ENCODE data around the gene PPP1R3E. TPM values are rescaled to one million over a fixed set of nuclear protein-coding genes. Genes with fewer than 3 reads are reported as not detected.

PPP1R3E gene
- total and polyA plus RNA-seq, 7 experiments from 2014 or later: 1.6 to 138 (median 47.8) TPM

GRCh38 chr14:23319746-23320583 lies 17.3 kb upstream of the PPP1R3E start:
- ATAC-seq: no peak
- DNase-seq: no peak
- intact Hi-C loops (cut with micrococcal nuclease): loop anchor here (2.0 to 5.0 kb wide), 7 partner anchors 61 to 1843 kb away; partner anchors contain the start of genes DHRS4 (in 1 of the 2), PRMT5 (in 1 of the 2), RAB2B (in 1 of the 2) and SDR39U1 (in 1 of the 2)
- Histone ChIP-seq H3K4me3 (ENCODE audit: low read length) (peak overlapping the region; percentile 70), H3K4me1 (ENCODE audit: control insufficient read depth in 2 of 2, insufficient read depth in 2 of 2, low read length in 2 of 2) (peaks cover 22% of the 10 kb centered on the region in 2 donors), H3K27ac (ENCODE audit: low read depth, low read length) (peak overlapping the region; percentile 89), H3K36me3 (ENCODE audit: control insufficient read depth in 2 of 3, insufficient read depth in 3 of 3, low read length in 3 of 3) (peaks cover 15 to 22% (median 16%) of the 10 kb centered on the region in 3 experiments), H3K27me3 (ENCODE audit: control insufficient read depth in 2 of 2, insufficient read depth in 2 of 2, low read length in 2 of 2) (no peaks in the 10 kb centered on the region), H3K9me3 (ENCODE audit: control insufficient read depth in 2 of 3, low read length in 3 of 3) (no peaks in the 10 kb centered on the region)
- peak overlapping the region; percentile 96 to 99 (median 98) for H3K27ac Mint-ChIP-seq
- CTCF ChIA-PET: interaction anchor here (0.9 to 4.2 kb wide), 4 partner anchors 13 to 231 kb away, joined by 3 to 41 read pairs (median 4); partner anchors contain the start of genes BCL2L2, PPP1R3E and ZFHX2
- H3K4me1 Mint-ChIP-seq: peaks cover 22 to 38% (median 32%) of the 10 kb centered on the region in 7 donors
- H3K27me3 Mint-ChIP-seq: peaks cover 0 to 3% (median 0%) of the 10 kb centered on the region in 5 donors
- H3K9me3 Mint-ChIP-seq: peaks cover 0 to 3% (median 0%) of the 10 kb centered on the region in 11 donors
- POLR2A ChIA-PET: interaction anchor here (0.9 to 8.3 kb wide), 21 partner anchors 9 to 1843 kb away, joined by 3 to 286 read pairs (median 7); partner anchors contain the start of genes ACIN1, BCL2L2, C14orf119 and HOMEZ
- peaks cover 0 to 24% (median 5%) of the 10 kb centered on the region in 5 donors for H3K36me3 Mint-ChIP-seq
- peak overlapping the region; percentile 88 to 96 (median 92) for H3K4me3 Mint-ChIP-seq

GRCh38 chr14:23316300-23316699 lies 13.6 kb upstream of the PPP1R3E start:
- H3K27ac ChIP-seq (ENCODE audit: low read depth, low read length): no peak overlapping the region
- no peak overlapping the region for H3K27ac Mint-ChIP-seq
- no peak for DNase-seq
- H3K27me3 ChIP-seq (ENCODE audit: control insufficient read depth in 2 of 2, insufficient read depth in 2 of 2, low read length in 2 of 2): no peaks in the 10 kb centered on the region
- no peaks in the 10 kb centered on the region for H3K36me3 ChIP-seq (ENCODE audit: control insufficient read depth in 2 of 3, insufficient read depth in 3 of 3, low read length in 3 of 3)
- no peak overlapping the region for H3K4me3 Mint-ChIP-seq
- H3K9me3 Mint-ChIP-seq: peaks cover 0 to 3% (median 0%) of the 10 kb centered on the region in 11 donors
- intact Hi-C loops (cut with micrococcal nuclease): no loop called here
- ChIA-PET CTCF (no interaction called here), POLR2A (interaction anchor here (0.7 to 1.3 kb wide), 3 partner anchors 14 to 224 kb away, joined by 3 to 7 read pairs (median 3); partner anchors contain the start of gene PPP1R3E)
- no peaks in the 10 kb centered on the region for H3K9me3 ChIP-seq (ENCODE audit: control insufficient read depth in 2 of 3, low read length in 3 of 3)
- peaks cover 0 to 4% (median 0%) of the 10 kb centered on the region in 5 donors for H3K27me3 Mint-ChIP-seq
- peaks cover 9 to 10% of the 10 kb centered on the region in 2 donors for H3K4me1 ChIP-seq (ENCODE audit: control insufficient read depth in 2 of 2, insufficient read depth in 2 of 2, low read length in 2 of 2)
- no peak overlapping the region for H3K4me3 ChIP-seq (ENCODE audit: low read length)
- peaks cover 7 to 16% (median 15%) of the 10 kb centered on the region in 7 donors for H3K4me1 Mint-ChIP-seq
- H3K36me3 Mint-ChIP-seq: peaks cover 0 to 10% (median 0%) of the 10 kb centered on the region in 5 donors
- ATAC-seq: no peak

GRCh38 chr14:23310546-23310945 lies 7.9 kb upstream of the PPP1R3E start:
- H3K9me3 ChIP-seq (ENCODE audit: control insufficient read depth in 2 of 3, low read length in 3 of 3): no peaks in the 10 kb centered on the region
- no peaks in the 10 kb centered on the region for H3K36me3 ChIP-seq (ENCODE audit: control insufficient read depth in 2 of 3, insufficient read depth in 3 of 3, low read length in 3 of 3)
- Mint-ChIP-seq H3K27me3 (peaks cover 16 to 30% (median 19%) of the 10 kb centered on the region in 5 donors), H3K4me3 (no peak overlapping the region), H3K9me3 (no peaks in the 10 kb centered on the region), H3K27ac (no peak overlapping the region), H3K4me1 (peaks cover 0 to 18% (median 4%) of the 10 kb centered on the region in 7 donors), H3K36me3 (peaks cover 0 to 4% (median 0%) of the 10 kb centered on the region in 5 donors)
- H3K27me3 ChIP-seq (ENCODE audit: control insufficient read depth in 2 of 2, insufficient read depth in 2 of 2, low read length in 2 of 2): no peaks in the 10 kb centered on the region
- no peak overlapping the region for H3K4me3 ChIP-seq (ENCODE audit: low read length)
- ATAC-seq (no peak), DNase-seq (no peak)
- intact Hi-C loops (cut with micrococcal nuclease): no loop called here
- CTCF ChIA-PET: interaction anchor here (1.2 kb wide), 1 partner anchor 8 kb away, joined by 4 read pairs; the partner anchor contains the start of gene PPP1R3E
- POLR2A ChIA-PET: interaction anchor here (2.8 to 3.2 kb wide), 2 partner anchors 9 to 10 kb away, joined by 12 to 16 read pairs; partner anchors contain the start of genes PABPN1 and PPP1R3E
- no peaks in the 10 kb centered on the region for H3K4me1 ChIP-seq (ENCODE audit: control insufficient read depth in 2 of 2, insufficient read depth in 2 of 2, low read length in 2 of 2)
- H3K27ac ChIP-seq (ENCODE audit: low read depth, low read length): no peak overlapping the region

- Histone ChIP-seq H3K36me3 (ENCODE audit: control insufficient read depth in 2 of 3, insufficient read depth in 3 of 3, low read length in 3 of 3) (no peaks in the 10 kb centered on the region), H3K4me1 (ENCODE audit: control insufficient read depth in 2 of 2, insufficient read depth in 2 of 2, low read length in 2 of 2) (no peaks in the 10 kb centered on the region), H3K27me3 (ENCODE audit: control insufficient read depth in 2 of 2, insufficient read depth in 2 of 2, low read length in 2 of 2) (no peaks in the 10 kb centered on the region), H3K4me3 (ENCODE audit: low read length) (no peak overlapping the region), H3K27ac (ENCODE audit: low read depth, low read length) (no peak overlapping the region), H3K9me3 (ENCODE audit: control insufficient read depth in 2 of 3, low read length in 3 of 3) (no peaks in the 10 kb centered on the region)
- H3K27ac Mint-ChIP-seq: no peak overlapping the region
- DNase-seq (no peak), ATAC-seq (no peak)
- H3K4me1 Mint-ChIP-seq: peaks cover 0 to 21% (median 4%) of the 10 kb centered on the region in 7 donors
- H3K4me3 Mint-ChIP-seq: no peak overlapping the region
- CTCF ChIA-PET: no interaction called here
- H3K36me3 Mint-ChIP-seq: peaks cover 0 to 4% (median 0%) of the 10 kb centered on the region in 5 donors
- H3K27me3 Mint-ChIP-seq: peaks cover 19 to 31% (median 23%) of the 10 kb centered on the region in 5 donors
- intact Hi-C loops (cut with micrococcal nuclease): loop anchor here (10.0 kb wide), 4 partner anchors 806 to 1834 kb away; partner anchors contain the start of genes EMC9 (in 2 of the 2), PSME2 (in 2 of the 2), RNF31 (in 2 of the 2) and CHMP4A (in 1 of the 2)
- no peaks in the 10 kb centered on the region for H3K9me3 Mint-ChIP-seq
- POLR2A ChIA-PET: interaction anchor here (2.0 kb wide), 1 partner anchor 12 kb away, joined by 8 read pairs; the partner anchor contains the start of gene PABPN1
Observed at GRCh38 chr14:23308721-23309445, 6.2 kb upstream of the PPP1R3E start.

GRCh38 chr14:23307687-23308644 lies 5.3 kb upstream of the PPP1R3E start:
- Mint-ChIP-seq H3K27me3 (peaks cover 19 to 31% (median 23%) of the 10 kb centered on the region in 5 donors), H3K9me3 (no peaks in the 10 kb centered on the region), H3K36me3 (peaks cover 0 to 4% (median 0%) of the 10 kb centered on the region in 5 donors), H3K4me1 (peaks cover 0 to 28% (median 9%) of the 10 kb centered on the region in 7 donors), H3K27ac (peak overlapping the region in 1 of 9 donors; percentile 36), H3K4me3 (peak overlapping the region in 2 of 10 donors; percentile 8 to 71)
- intact Hi-C loops (cut with micrococcal nuclease): loop anchor here (10.0 kb wide), 4 partner anchors 807 to 1833 kb away; partner anchors contain the start of genes EMC9 (in 2 of the 2), PSME2 (in 2 of the 2), RNF31 (in 2 of the 2) and CHMP4A (in 1 of the 2)
- no peak for ATAC-seq
- no peak overlapping the region for H3K4me3 ChIP-seq (ENCODE audit: low read length)
- ChIA-PET POLR2A (interaction anchor here (2.0 kb wide), 1 partner anchor 13 kb away, joined by 8 read pairs; the partner anchor contains the start of gene PABPN1), CTCF (interaction anchor here (0.8 kb wide), 1 partner anchor 22 kb away, joined by 3 read pairs; no protein-coding TSS in a partner anchor)
- H3K9me3 ChIP-seq (ENCODE audit: control insufficient read depth in 2 of 3, low read length in 3 of 3): no peaks in the 10 kb centered on the region
- DNase-seq: no peak
- peaks cover 0 to 6% of the 10 kb centered on the region in 2 donors for H3K4me1 ChIP-seq (ENCODE audit: control insufficient read depth in 2 of 2, insufficient read depth in 2 of 2, low read length in 2 of 2)
- H3K36me3 ChIP-seq (ENCODE audit: control insufficient read depth in 2 of 3, insufficient read depth in 3 of 3, low read length in 3 of 3): no peaks in the 10 kb centered on the region
- no peaks in the 10 kb centered on the region for H3K27me3 ChIP-seq (ENCODE audit: control insufficient read depth in 2 of 2, insufficient read depth in 2 of 2, low read length in 2 of 2)
- no peak overlapping the region for H3K27ac ChIP-seq (ENCODE audit: low read depth, low read length)
